Keratinocyte (primary cell): ENCODE results near the gene GPC5. TPM values are rescaled to one million over a fixed set of nuclear protein-coding genes. Genes with fewer than 3 reads are reported as not detected.

Experiments used
- DNase-seq: peaks from one replicate; pipeline ENCODE4 v3.0.0-alpha.2; 2011; ENCODE audit warnings: low read depth, missing footprints, low spot score
- FAIRE-seq: peaks from 2 replicates; lab custom pipeline; 2011; peaks lifted over from hg19 to GRCh38; lab: Jason Lieb, UNC
- H2AFZ ChIP-seq: 2 replicates; pipeline ENCODE4 v1.6.0; 2012; ENCODE audit warnings: low read length, control low read depth, inconsistent platforms; ENCODE audit not compliant: control insufficient read depth
- H3K27ac ChIP-seq: 2 replicates; pipeline ENCODE4 v1.5.1; 2011; ENCODE audit warnings: low read length; ENCODE audit not compliant: control insufficient read depth, insufficient read depth
- H3K27me3 ChIP-seq: 3 replicates; pipeline ENCODE4 v1.6.0; 2011; ENCODE audit warnings: low read length; ENCODE audit not compliant: control insufficient read depth, insufficient read depth; ENCODE audit errors: extremely low read depth
- H3K36me3 ChIP-seq, 2 experiments: 2 replicates in 1 of 2; 3 replicates in 1 of 2; pipeline ENCODE4 v1.5.1; 2011; ENCODE audit warnings: low read length in 2 of 2, mild to moderate bottlenecking in 1 of 2; ENCODE audit not compliant: control insufficient read depth in 2 of 2, insufficient read depth in 2 of 2; ENCODE audit errors: extremely low read depth in 1 of 2
- H3K4me1 ChIP-seq: 3 replicates; pipeline ENCODE4 v1.5.1; 2011; ENCODE audit warnings: low read length; ENCODE audit not compliant: control insufficient read depth, insufficient read depth; ENCODE audit errors: extremely low read depth
- H3K4me2 ChIP-seq: 3 replicates; pipeline ENCODE4 v1.6.0; 2011; ENCODE audit warnings: low read depth, low read length; ENCODE audit not compliant: control insufficient read depth, insufficient read depth; ENCODE audit errors: extremely low read depth
- H3K4me3 ChIP-seq, 3 experiments: fragments of 200-600 bp in 1 of 3; sonication (generic) in 1 of 3; 2 replicates in 2 of 3; 3 replicates in 1 of 3; pipeline ENCODE4 v1.5.1; 2011 to 2016; ENCODE audit warnings: low read length in 3 of 3, mild to moderate bottlenecking in 3 of 3, control low read depth in 2 of 3, inconsistent platforms in 1 of 3, low read depth in 1 of 3, mixed read lengths in 1 of 3, mixed run types in 1 of 3, moderate library complexity in 1 of 3; ENCODE audit not compliant: control insufficient read depth in 2 of 3, insufficient read depth in 2 of 3; ENCODE audit errors: extremely low read depth in 1 of 3
- H3K79me2 ChIP-seq: 2 replicates; pipeline ENCODE4 v1.6.0; 2012; ENCODE audit warnings: low read length; ENCODE audit not compliant: control insufficient read depth, insufficient read depth
- H3K9ac ChIP-seq: 3 replicates; pipeline ENCODE4 v1.6.0; 2011; ENCODE audit warnings: low read length; ENCODE audit not compliant: control insufficient read depth, insufficient read depth; ENCODE audit errors: extremely low read depth
- H3K9me1 ChIP-seq: 3 replicates; pipeline ENCODE4 v1.6.0; 2011; ENCODE audit warnings: low read length; ENCODE audit not compliant: control insufficient read depth, insufficient read depth; ENCODE audit errors: extremely low read depth
- H3K9me3 ChIP-seq: 2 replicates; pipeline ENCODE4 v1.5.1; 2012; ENCODE audit warnings: low read depth, low read length; ENCODE audit not compliant: control insufficient read depth
- H4K20me1 ChIP-seq: 3 replicates; pipeline ENCODE4 v1.6.0; 2011; ENCODE audit warnings: low read length; ENCODE audit not compliant: control insufficient read depth, insufficient read depth; ENCODE audit errors: extremely low read depth
- EZH2 ChIP-seq: IDR thresholded peaks from one replicate; pipeline ENCODE4 v1.6.1; 2012; ENCODE audit warnings: inconsistent platforms, mild to moderate bottlenecking, low read length, moderate library complexity
- dilution Hi-C: fragments of 300-500 bp; cut with MboI; formaldehyde crosslinking; loops from one replicate; pipeline ENCODE4 v1.7.0; 2020; ENCODE audit warnings: low sequenced_read_pairs; ENCODE audit not compliant: extremely low pct_ligation_motif_present
- polyA plus RNA-seq, 5 experiments: library from polyadenylated mRNA; depleted of rRNA in 3 of 5; stranded (reverse) in 3 of 5; stranded (forward) in 1 of 5; unstranded in 1 of 5; fragments of >200 nt; gene quantifications; 1 replicate in 1 of 5; 2 replicates in 3 of 5; 3 replicates in 1 of 5; pipeline versions ENCODE4 v1.2.1 to v1.2.3, GENCODE V29; 2011 to 2012; ENCODE audit warnings: missing spikeins in 2 of 5, low read depth in 1 of 5, low replicate concordance in 1 of 5
- TF ChIP-seq, protein P1 (sequence below), 3 experiments: IDR thresholded peaks in 1 of 3; conservative IDR thresholded peaks in 1 of 3; optimal IDR thresholded peaks in 1 of 3; 2 replicates in 2 of 3; 3 replicates in 1 of 3; pipeline versions ENCODE3 to v1.5.1; 2011; ENCODE audit warnings: low read length in 3 of 3, mild to moderate bottlenecking in 3 of 3, moderate library complexity in 2 of 3, control low read depth in 1 of 3, inconsistent platforms in 1 of 3; ENCODE audit not compliant: insufficient read depth in 2 of 3; ENCODE audit errors: extremely low read depth in 1 of 3

The GPC5 gene
- polyA plus RNA-seq, 1 donor (not counting 4 experiments of a cell fraction or from before 2014, with no cell fraction given): 0.10 TPM

DNA sequence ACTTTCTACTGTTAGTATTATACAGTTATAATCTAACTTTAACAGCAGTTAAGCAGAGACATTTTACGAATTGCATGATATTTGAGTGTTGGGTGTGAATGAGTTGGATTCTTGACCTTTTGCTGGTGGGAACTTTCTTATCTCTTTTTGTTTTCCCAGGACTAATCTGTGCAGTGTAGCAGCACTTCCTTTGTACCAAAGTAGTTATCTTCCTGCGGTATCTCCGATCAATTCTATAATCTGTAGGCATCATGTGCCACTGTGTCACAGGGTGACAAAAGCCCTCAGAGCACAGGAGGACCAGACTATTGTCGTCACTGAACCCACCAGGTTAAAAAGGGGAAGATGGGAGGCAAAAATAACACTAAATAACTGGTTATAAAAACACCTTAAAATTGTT, 823.5 kb downstream of the GPC5 start:
- H3K79me2 ChIP-seq: no peaks in the 10 kb centered on the region
- DNase-seq (no peak), FAIRE-seq (no peak)
- no peak overlapping the region for H3K4me3 ChIP-seq
- no peak overlapping the region for H3K4me2 ChIP-seq
- TF ChIP-seq, protein P1, sequence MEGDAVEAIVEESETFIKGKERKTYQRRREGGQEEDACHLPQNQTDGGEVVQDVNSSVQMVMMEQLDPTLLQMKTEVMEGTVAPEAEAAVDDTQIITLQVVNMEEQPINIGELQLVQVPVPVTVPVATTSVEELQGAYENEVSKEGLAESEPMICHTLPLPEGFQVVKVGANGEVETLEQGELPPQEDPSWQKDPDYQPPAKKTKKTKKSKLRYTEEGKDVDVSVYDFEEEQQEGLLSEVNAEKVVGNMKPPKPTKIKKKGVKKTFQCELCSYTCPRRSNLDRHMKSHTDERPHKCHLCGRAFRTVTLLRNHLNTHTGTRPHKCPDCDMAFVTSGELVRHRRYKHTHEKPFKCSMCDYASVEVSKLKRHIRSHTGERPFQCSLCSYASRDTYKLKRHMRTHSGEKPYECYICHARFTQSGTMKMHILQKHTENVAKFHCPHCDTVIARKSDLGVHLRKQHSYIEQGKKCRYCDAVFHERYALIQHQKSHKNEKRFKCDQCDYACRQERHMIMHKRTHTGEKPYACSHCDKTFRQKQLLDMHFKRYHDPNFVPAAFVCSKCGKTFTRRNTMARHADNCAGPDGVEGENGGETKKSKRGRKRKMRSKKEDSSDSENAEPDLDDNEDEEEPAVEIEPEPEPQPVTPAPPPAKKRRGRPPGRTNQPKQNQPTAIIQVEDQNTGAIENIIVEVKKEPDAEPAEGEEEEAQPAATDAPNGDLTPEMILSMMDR (optimal IDR thresholded peaks at IDR 0.05 in 1 of 3, IDR thresholded peaks at IDR 0.05 in 1 of 3, conservative IDR thresholded peaks at IDR 0.05 in 1 of 3; ENCODE audit: extremely low read depth in 1 of 3, insufficient read depth in 2 of 3, low read length in 3 of 3): no peak
- TF ChIP-seq EZH2: no peak
- H3K9me3 ChIP-seq: no peaks in the 10 kb centered on the region
- H3K9ac ChIP-seq: no peak overlapping the region
- no peaks in the 10 kb centered on the region for H3K9me1 ChIP-seq
- no peaks in the 10 kb centered on the region for H3K4me1 ChIP-seq
- no peak overlapping the region for H3K27ac ChIP-seq
- H4K20me1 ChIP-seq: no peaks in the 10 kb centered on the region
- dilution Hi-C loops: no loop called here
- H3K27me3 ChIP-seq: no peaks in the 10 kb centered on the region
- H2AFZ ChIP-seq: no peak overlapping the region
- no peaks in the 10 kb centered on the region for H3K36me3 ChIP-seq

DNA sequence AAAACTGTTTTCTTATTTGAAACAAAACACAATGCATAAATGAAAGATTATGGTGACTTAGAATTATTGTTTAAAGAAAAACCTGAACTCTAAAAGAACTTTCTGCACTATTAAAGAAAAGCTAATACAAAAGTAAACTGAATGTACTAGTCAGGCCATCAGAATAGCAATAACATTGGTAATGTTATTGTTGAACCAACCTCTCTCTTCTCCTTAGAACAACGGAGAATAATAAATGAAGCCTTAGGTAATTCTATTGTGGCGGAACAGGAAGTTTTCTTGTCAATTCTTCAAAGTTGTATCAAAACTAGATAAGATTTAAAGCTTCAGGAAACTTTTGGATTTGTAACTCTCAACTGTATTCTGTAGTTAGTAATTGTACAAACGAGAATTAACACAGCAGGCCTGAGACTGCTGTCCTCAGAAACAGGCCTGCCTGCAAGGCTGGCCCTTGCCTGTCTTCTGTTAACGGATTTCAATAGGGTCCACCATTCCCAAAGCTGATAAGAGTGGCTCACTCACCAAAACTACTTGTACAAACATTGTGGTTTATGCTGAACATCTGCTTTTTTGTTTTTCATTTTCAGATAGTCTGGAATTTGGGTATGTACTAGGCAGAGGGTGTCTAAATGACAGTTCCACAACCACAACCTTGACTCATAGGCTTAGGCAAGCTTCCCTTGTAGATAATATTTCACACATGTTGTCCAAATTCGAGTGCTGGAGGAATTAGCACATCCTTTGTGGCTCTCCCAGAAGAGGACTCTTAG, 825.8 kb downstream of the GPC5 start:
- no peak for TF ChIP-seq EZH2
- TF ChIP-seq, protein P1 (optimal IDR thresholded peaks at IDR 0.05 in 1 of 3, IDR thresholded peaks at IDR 0.05 in 1 of 3, conservative IDR thresholded peaks at IDR 0.05 in 1 of 3; ENCODE audit: extremely low read depth in 1 of 3, insufficient read depth in 2 of 3, low read length in 3 of 3): no peak
- no peaks in the 10 kb centered on the region for H3K79me2 ChIP-seq
- no peak overlapping the region for H3K4me2 ChIP-seq
- H3K36me3 ChIP-seq: no peaks in the 10 kb centered on the region
- H3K4me1 ChIP-seq: no peaks in the 10 kb centered on the region
- FAIRE-seq: no peak
- H3K9me1 ChIP-seq: no peaks in the 10 kb centered on the region
- H3K9ac ChIP-seq: no peak overlapping the region
- DNase-seq: no peak
- no peaks in the 10 kb centered on the region for H4K20me1 ChIP-seq
- H3K27me3 ChIP-seq: no peaks in the 10 kb centered on the region
- no peak overlapping the region for H3K4me3 ChIP-seq
- no peaks in the 10 kb centered on the region for H3K9me3 ChIP-seq
- no peak overlapping the region for H3K27ac ChIP-seq
- dilution Hi-C loops: no loop called here
- no peak overlapping the region for H2AFZ ChIP-seq
